Right atrium auricular region (tissue), 2 donors: ENCODE results near the gene ACTR3. TPM values are rescaled to one million over a fixed set of nuclear protein-coding genes. Genes with fewer than 3 reads are reported as not detected.

ENCODE experiments used
- DNase-seq: peaks from one replicate; pipeline ENCODE4 v3.0.0-alpha.2; 2019; ENCODE audit warnings: low spot score
- H3K27ac ChIP-seq, 2 donors: fragments of 200-600 bp; sonication (generic); 1 replicate in 1 of 2; 2 replicates in 1 of 2; pipeline ENCODE4 v1.5.1; 2016 to 2019
- H3K27me3 ChIP-seq, 2 donors: fragments of 200-600 bp; sonication (generic); one replicate each; pipeline versions ENCODE4 v1.5.1 to v1.6.0; 2017 to 2019
- H3K36me3 ChIP-seq: fragments of 200-600 bp; sonication (generic); one replicate; pipeline ENCODE4 v1.5.1; 2016
- H3K4me1 ChIP-seq, 2 donors: fragments of 200-600 bp; sonication (generic); one replicate each; pipeline versions ENCODE4 v1.5.1 to v1.6.0; 2017 to 2019
- H3K4me3 ChIP-seq, 2 donors: fragments of 200-600 bp; sonication (generic); 1 replicate in 1 of 2; 2 replicates in 1 of 2; pipeline ENCODE4 v1.5.1; 2017 to 2019; ENCODE audit warnings: mild to moderate bottlenecking in 1 of 2, moderate library complexity in 1 of 2
- H3K9me3 ChIP-seq, 2 donors: fragments of 200-600 bp; sonication (generic); one replicate each; pipeline ENCODE4 v1.5.1; 2019
- CTCF ChIP-seq, 2 donors: fragments of 200-600 bp; sonication (generic); IDR thresholded peaks; one replicate each; pipeline ENCODE4 v1.5.1; 2019; ENCODE audit warnings: antibody characterized with exemption in 2 of 2
- total RNA-seq, 2 donors: library from RNA; depleted of rRNA; stranded (reverse); fragments of >200 nt; gene quantifications; one replicate each; pipeline ENCODE4 v1.1.0, GENCODE V29; 2016

The ACTR3 gene
- total RNA-seq, 2 donors from 2014 or later: 68.5 to 70.5 TPM

DNA sequence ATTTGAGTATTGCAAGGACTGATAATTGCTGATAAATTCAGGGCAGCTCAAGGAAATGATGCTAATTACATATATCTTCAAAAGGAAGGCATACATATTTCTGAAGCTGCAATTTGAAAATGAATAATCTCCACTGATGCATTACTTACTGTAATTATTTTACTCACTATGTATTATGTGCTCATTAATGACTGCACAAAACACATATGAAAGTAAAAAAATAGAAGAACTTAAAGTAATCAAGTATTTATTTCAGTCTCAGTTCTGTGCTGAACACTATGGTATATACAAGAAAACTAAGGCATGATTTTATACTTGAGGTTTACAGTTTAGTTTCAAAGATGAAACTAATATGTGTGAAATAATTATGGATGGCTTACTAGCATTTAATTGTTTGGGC lies 9.3 kb downstream of the ACTR3 start:
- no peaks in the 10 kb centered on the region for H3K36me3 ChIP-seq
- no peaks in the 10 kb centered on the region for H3K9me3 ChIP-seq
- peaks cover 0 to 66% of the 10 kb centered on the region in 2 donors for H3K4me1 ChIP-seq
- no peak overlapping the region for H3K27ac ChIP-seq
- H3K27me3 ChIP-seq: no peaks in the 10 kb centered on the region
- TF ChIP-seq CTCF (IDR thresholded peaks at IDR 0.05): no peak
- no peak for DNase-seq
- H3K4me3 ChIP-seq: no peak overlapping the region

GRCh38 chr2:113901943-113902342 lies 12.1 kb downstream of the ACTR3 start:
- no peak overlapping the region for H3K4me3 ChIP-seq
- no peak for DNase-seq
- peaks cover 0 to 44% of the 10 kb centered on the region in 2 donors for H3K4me1 ChIP-seq
- H3K9me3 ChIP-seq: no peaks in the 10 kb centered on the region
- H3K27me3 ChIP-seq: no peaks in the 10 kb centered on the region
- no peak overlapping the region for H3K27ac ChIP-seq
- H3K36me3 ChIP-seq: no peaks in the 10 kb centered on the region
- no peak for TF ChIP-seq CTCF (IDR thresholded peaks at IDR 0.05)

DNA sequence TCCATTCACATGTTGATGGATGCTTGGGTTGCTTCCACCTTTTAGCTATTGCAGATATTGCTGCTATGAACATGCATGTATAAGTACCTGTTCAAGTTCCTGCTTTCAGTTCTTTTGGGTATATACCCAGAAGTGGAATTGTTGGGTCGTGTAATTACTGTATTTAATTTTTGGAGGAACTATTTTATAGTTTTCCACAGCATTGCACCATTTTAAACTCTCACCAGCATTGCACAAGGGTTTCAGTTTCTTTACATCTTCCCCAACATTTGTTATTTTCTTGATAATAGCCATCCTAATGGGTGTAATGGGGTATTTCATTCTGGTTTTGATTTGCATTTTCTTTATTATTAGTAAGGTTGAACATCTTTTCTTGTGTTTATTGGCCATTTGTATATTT lies 16.0 kb downstream of the ACTR3 start:
- Histone ChIP-seq H3K36me3 (no peaks in the 10 kb centered on the region), H3K27ac (no peak overlapping the region), H3K4me1 (peaks cover 0 to 34% of the 10 kb centered on the region in 2 donors), H3K4me3 (no peak overlapping the region), H3K27me3 (no peaks in the 10 kb centered on the region), H3K9me3 (no peaks in the 10 kb centered on the region)
- no peak for TF ChIP-seq CTCF (IDR thresholded peaks at IDR 0.05)
- no peak for DNase-seq

DNA sequence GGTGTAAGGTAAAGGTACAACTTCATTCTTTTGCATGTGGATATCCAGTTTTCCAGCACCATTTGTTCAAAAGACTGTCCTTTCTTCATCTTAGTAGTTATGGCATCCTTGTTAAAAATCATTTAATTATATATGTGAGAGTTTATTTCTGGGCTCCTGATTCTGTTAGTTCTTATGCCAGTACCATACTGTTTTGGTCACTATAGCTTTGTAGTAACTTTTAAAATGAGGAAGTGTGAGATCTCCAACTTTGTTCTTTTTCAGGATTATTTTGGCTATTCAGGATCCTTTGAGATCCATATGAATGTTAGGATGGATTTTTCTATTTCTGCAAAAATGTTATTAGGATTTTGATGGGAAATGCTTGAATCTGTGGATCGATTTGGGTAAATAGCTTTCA lies 16.8 kb downstream of the ACTR3 start:
- peaks cover 0 to 34% of the 10 kb centered on the region in 2 donors for H3K4me1 ChIP-seq
- no peaks in the 10 kb centered on the region for H3K9me3 ChIP-seq
- no peaks in the 10 kb centered on the region for H3K27me3 ChIP-seq
- DNase-seq: no peak
- TF ChIP-seq CTCF (IDR thresholded peaks at IDR 0.05): no peak
- H3K4me3 ChIP-seq: no peak overlapping the region
- H3K36me3 ChIP-seq: no peaks in the 10 kb centered on the region
- no peak overlapping the region for H3K27ac ChIP-seq

- no peak for DNase-seq
- H3K27ac ChIP-seq: no peak overlapping the region
- no peaks in the 10 kb centered on the region for H3K9me3 ChIP-seq
- H3K36me3 ChIP-seq: no peaks in the 10 kb centered on the region
- TF ChIP-seq CTCF (IDR thresholded peaks at IDR 0.05): no peak
- H3K27me3 ChIP-seq: no peaks in the 10 kb centered on the region
- H3K4me1 ChIP-seq: peaks cover 0 to 34% of the 10 kb centered on the region in 2 donors
- no peak overlapping the region for H3K4me3 ChIP-seq
Observed at GRCh38 chr2:113907297-113907696, 17.4 kb downstream of the ACTR3 start.

GRCh38 chr2:113910110-113910717 lies 20.3 kb downstream of the ACTR3 start:
- no peak for TF ChIP-seq CTCF (IDR thresholded peaks at IDR 0.05)
- Histone ChIP-seq H3K27ac (no peak overlapping the region), H3K9me3 (no peaks in the 10 kb centered on the region), H3K4me3 (no peak overlapping the region), H3K4me1 (peaks cover 0 to 29% of the 10 kb centered on the region in 2 donors), H3K27me3 (no peaks in the 10 kb centered on the region), H3K36me3 (no peaks in the 10 kb centered on the region)
- DNase-seq: no peak
